ENCODE measurements around the gene PEX11G.
A peak's percentile ranks its signal among the peaks of the same experiment; 100 is the strongest.

The PEX11G gene

GRCh38 chr19:7521551-7522071 lies 32.8 kb upstream of the PEX11G start:
- DNase-seq, result no peak

DNA sequence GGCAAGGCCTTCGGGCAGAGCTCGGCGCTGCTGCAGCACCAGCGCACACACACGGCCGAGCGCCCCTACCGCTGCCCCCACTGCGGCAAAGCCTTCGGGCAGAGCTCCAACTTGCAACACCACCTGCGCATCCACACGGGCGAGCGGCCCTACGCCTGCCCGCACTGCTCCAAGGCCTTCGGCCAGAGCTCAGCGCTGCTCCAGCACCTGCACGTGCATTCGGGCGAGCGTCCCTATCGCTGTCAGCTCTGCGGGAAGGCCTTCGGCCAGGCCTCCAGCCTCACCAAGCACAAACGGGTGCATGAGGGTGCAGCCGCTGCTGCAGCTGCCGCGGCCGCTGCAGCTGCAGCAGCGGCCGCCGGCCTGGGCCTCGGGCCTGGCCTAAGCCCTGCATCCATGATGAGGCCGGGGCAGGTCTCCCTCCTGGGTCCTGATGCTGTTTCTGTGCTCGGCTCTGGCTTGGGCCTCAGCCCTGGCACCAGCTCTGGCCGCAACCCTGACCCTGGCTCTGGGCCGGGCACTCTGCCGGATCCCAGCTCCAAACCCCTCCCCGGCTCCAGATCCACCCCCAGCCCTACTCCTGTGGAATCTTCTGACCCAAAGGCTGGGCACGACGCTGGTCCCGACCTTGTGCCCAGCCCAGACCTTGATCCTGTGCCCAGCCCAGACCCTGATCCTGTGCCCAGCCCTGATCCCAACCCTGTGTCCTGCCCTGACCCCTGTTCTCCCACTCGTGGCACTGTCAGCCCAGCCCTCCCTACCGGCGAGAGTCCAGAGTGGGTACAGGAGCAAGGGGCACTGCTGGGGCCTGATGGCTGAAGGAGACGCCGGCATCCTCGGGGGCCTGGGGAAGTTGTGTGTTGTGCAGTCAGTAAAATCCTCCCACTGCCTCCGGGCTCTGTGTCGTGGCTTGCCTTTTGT lies 31.6 kb upstream of the PEX11G start:
- no peak for DNase-seq

DNA sequence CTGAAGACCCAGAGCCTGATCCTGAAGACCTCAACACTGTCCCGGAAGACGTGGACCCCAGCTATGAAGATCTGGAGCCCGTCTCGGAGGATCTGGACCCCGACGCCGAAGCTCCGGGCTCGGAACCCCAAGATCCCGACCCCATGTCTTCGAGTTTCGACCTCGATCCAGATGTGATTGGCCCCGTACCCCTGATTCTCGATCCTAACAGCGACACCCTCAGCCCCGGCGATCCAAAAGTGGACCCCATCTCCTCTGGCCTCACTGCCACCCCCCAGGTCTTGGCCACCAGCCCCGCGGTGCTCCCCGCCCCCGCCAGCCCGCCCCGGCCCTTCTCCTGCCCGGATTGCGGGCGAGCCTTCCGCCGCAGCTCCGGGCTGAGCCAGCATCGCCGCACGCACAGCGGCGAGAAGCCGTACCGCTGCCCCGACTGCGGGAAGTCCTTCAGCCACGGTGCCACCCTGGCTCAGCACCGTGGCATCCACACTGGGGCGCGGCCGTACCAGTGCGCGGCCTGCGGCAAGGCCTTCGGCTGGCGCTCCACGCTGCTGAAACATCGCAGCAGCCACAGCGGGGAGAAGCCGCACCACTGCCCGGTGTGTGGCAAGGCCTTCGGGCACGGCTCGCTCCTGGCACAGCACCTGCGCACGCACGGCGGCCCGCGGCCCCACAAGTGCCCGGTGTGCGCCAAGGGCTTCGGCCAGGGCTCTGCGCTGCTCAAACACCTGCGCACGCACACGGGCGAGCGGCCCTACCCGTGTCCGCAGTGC lies 30.7 kb upstream of the PEX11G start:
- no peak for DNase-seq

GRCh38 chr19:7516878-7517277 lies 28.0 kb upstream of the PEX11G start:
- DNase-seq, result no peak

DNA sequence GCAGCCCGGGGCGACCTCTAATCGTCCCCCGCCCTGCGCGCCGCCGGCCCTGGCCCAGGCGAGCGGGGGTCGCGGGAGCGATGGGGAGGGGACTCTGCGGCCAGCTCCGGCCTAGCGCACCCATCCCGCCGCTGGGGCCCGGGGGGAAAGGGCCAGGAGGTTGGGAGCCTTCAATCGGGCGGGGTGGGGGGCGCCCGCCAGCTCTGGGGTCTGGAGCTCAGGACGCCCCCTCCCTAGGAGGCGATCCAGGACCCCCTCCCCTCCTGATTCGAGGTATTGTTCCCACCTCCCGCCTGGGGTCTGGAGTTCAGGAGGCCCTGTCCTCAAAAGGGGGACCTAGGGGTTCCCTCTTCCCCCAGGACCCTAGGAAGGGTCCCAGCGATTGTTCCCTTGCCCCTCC lies 27.5 kb upstream of the PEX11G start:
- no peak for DNase-seq

DNA sequence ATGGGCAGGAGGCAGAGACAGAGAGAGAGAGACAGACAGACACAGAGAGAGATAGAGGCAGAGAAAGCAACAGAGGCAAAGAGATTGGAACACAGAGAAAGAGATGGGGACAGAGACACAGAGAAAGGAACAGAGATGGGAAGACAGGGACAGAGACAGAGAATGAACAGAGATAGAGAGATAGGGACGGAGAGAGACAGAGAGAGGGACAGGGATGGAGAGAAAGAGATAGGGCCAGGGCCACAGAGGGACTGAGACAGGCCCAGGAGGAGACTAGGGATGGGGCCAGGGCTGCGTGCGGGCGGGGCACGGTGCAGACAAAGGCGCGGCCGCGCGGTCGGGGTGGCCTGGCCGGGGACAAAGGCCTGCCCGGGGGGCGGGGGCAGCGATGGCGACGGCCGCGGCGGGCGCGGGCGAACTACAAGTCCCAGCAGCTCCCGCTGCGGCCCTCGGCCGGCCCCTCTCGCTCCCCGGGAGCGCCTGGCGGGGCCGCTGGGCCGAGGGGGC lies 26.9 kb upstream of the PEX11G start, which contains the start of gene ZNF358:
ZNF358 (plus strand) TSS at position 459 of the 507 bp plus-strand sequence. CDS start 3,140 bp downstream, outside the sequence.
- no peak for DNase-seq

GRCh38 chr19:7515110-7515644 lies 26.3 kb upstream of the PEX11G start:
- DNase-seq, result no peak

DNA sequence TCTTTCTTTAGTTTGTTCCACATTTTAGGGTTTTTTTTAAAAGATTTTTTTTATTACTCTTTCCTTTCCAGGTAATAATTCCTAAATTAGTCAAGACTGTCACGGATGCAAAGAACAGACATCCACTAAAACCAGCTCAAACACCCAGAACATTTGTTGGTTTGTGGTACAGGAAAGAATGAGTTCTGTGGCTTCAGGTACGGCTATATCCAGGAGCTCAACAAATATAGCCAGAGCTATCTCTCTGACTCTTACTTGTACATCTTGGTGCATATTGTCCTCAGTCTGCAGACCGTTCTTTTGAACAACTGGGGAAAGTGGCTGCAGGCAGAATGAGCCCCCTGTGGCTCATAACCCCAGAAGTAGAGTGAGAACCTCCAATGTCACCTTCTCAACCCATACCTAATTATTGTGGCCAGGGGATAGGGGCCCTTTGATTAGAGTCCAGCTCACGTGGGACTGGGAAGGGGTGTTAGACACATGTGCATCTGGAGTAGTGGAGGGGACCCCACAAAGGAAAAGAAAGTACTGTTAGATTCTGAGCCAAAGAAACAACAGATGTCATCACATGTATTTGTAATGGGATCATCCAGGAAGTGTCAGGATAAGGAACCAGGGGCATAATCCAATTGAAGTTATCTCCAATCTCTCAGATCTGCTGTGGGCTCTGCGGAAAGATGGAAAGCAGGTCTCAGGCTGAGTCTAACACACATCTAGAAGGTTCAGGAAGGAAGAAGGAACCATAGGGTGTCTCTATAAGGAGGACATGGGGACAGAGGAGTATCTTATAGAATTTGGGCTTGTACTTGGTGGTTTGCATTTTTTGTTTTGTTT lies 25.2 kb upstream of the PEX11G start:
- DNase-seq, result no peak

DNA sequence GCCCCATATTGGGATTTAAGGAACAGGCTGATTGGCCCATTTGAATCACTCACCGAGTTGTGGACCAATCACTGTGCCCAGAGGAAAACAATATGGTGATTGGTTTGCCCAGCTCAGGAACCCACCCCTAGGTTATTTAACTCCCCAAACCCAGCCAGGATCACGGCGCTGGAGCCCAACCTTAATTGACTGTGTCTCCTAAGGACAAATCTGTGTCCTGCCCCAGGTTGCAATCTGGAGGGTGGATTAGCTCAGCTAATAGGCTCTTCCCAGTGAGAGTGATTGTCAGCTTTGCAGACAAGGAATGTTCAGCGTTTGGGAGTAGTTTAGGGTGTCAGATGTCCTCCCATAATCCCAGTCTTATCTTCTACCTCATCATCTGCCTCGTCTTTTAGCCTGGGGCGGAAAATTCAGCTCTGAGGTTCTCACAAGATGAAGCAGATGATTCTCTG lies 23.6 kb upstream of the PEX11G start:
- DNase-seq, result no peak

- DNase-seq, result no peak
These were observed 20.8 kb upstream of the PEX11G start for GRCh38 chr19:7509625-7510024.

DNA sequence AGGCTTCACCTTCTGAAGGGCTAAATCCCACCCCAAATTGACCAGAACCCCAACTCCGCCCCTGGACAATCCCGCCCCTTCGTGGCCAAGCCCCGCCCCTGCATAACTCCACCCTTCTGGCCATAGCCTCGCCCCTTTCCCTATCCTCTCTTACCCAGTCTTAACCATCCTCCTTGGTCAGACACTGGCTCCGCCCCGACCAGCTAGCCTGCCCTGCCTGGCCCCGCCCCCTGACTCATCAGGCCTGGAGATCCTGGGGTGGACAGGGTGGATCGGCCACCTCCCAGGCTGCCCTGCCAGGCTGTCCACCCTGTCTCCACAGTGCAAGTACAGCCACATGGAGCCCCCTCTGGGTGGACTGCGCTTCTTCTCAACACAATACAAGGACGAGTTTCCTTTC lies 19.0 kb upstream of the PEX11G start:
- DNase-seq, result no peak

GRCh38 chr19:7506385-7507328 lies 17.8 kb upstream of the PEX11G start:
- DNase-seq, result no peak

GRCh38 chr19:7505682-7506384 lies 17.0 kb upstream of the PEX11G start:
- no peak for DNase-seq

- DNase-seq, result no peak
These were observed 16.4 kb upstream of the PEX11G start for GRCh38 chr19:7505288-7505681.

- DNase-seq, result no peak
These were observed 15.8 kb upstream of the PEX11G start for GRCh38 chr19:7504684-7505083.

DNA sequence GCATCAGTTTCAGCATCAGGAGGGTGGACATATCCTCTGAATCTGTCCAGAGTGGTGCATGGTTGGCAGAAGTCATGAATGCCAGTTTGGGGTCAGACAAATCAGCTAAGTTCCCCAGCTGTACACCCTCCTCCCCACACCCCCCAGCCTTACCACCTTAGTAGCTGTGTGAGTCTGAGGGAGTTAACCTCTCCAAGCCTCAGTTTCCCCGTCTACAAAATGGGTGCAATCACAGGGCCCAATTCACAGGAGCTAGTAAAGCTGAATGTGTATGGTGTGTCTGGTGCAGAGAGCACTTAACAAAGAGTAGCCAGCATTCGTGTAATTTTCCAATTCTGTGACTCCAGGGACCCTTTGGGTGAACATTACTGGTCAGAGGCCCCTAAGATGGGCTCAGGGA lies 13.7 kb upstream of the PEX11G start:
- DNase-seq, result no peak

DNA sequence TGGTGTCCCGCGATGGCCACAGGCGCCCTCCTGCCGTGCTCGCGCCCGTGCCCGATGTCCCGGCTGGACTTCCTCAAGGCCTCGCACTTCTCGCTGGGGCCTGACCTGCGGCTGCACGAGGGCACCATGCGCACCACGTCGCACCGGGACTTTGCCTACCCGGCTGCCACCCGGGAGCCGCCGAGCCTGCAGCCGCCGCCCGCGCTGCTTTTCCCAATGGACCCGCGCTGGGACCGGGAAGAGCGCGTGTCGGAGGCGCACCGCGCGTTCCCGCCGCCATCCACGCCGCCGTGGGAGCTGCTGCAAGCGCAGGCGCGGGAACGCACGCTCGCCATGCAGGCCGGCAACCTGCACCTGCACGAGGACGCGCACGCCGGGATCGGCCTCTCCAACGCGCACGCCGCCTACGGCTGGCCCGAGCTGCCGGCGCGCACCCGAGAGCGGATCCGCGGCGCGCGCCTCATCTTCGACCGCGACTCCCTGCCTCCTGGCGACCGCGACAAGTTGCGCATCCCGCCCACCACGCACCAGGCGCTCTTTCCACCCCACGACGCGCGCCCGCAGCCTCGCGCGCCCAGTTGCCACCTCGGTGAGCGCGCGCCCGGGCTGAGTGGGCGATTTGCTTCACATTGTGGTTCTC lies 12.1 kb upstream of the PEX11G start:
- DNase-seq, result peak in 1 of 2 experiments; percentile 15

DNA sequence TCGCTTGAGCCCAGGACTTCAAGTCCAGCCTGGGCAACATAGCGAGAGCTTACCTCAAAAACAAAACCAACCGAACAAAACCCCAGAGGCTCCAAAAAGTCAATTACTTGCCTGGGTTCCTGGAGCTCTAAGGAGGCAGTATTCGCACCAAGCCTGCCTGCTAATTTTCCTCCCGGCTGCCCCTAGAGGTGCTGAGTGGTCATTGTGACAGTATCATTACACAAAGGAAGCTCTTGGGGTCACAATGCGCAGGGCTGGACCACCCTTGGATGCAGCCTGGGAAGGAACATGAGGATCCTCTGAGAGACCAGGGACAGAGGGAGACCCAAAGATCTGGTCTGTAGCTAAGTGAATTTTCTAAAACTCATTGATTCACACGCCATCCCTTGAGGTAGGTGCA lies 8.5 kb upstream of the PEX11G start:
- DNase-seq, result no peak

- DNase-seq, result no peak
These were observed 5.7 kb upstream of the PEX11G start for GRCh38 chr19:7494416-7495098.
